ENCODE data around the gene PHLDB2.
A peak's percentile ranks its signal among the peaks of the same experiment; 100 is the strongest.

Gene PHLDB2

GRCh38 chr3:111884411-111885018, 25.4 kb downstream of the PHLDB2 start:
- no peak for DNase-seq

DNA sequence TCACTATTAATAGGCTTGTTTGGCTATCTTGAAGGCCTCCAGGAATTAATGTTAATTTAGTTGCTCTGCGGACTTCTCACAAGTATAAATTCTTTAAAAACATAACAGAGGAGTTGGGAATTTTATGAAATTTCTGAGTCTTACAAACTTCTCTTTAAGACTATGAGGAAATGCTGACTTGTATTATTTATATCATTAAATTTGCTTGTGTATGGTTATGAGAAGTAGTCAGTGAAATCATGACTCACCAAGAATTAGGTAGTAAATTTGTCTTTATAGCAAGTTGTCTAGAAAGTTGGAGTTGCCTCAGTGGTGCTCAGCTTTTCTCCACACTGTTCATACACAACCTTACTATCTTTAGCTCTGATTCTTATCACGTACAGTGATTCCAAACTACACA, 26.5 kb downstream of the PHLDB2 start:
- no peak for DNase-seq

DNA sequence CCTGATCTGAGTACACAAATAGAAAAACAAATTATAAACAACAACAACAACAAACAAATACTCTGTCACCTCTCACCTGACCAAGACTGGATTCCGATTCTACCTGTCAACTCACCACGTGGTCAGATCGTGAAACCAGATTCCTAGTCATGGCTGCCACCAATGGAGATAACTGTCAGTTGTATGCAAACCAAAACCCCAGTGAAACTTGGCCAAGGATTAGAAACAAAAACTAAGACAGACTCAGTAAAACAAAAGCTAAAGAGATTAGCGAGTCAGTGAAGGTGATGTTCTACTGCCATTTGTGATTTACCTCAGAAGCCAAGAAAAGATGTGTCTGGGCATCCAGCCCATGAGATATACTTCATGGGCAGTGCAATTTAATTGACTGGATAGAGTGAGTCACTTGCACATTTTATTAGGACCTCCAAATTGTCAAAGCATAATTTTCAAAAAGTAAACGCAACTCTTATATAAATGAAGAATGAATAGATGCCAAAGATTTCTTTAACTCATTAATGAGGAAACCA, 31.1 kb downstream of the PHLDB2 start:
- no peak for DNase-seq

GRCh38 chr3:111892070-111892469, 33.0 kb downstream of the PHLDB2 start:
- DNase-seq = no peak

DNA sequence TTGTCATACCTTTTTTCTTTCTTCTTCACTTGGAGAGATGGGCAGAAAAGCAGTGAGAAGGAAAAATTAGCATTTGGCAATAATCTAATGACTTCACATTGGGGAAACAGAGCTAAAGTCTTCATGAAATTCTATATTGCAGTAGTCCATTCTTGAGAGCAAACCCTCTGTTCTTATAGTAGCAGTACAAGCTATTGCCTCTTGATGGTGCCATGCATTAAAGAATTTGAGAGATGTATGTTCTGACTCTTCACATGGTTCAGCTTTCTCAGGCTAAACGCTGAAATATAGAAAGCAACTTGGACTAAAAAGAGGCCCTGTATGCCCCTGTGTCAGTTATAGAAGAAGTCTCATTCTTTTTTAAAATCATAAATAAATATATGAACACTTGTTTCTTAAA, 36.0 kb downstream of the PHLDB2 start:
- DNase-seq = no peak

DNA sequence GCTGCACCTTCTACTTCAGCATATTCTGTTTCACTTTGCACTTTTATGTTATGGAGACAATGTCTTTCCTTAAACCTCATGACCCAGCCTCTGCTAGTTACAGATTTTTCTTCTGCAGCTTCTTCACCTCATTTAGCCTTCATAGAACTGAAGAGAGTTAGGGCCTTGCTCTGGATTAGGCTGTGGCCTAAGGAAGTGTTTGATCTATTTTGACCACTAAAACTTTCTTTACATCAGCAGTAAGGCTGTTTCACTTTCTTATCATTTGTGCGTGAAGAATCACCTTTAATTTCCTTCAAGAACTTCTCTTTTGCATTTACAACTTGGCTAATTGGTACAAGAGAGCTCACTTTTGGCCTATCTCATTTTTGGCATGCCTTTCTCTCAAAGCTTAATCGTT, 40.9 kb downstream of the PHLDB2 start:
- no peak for DNase-seq

DNA sequence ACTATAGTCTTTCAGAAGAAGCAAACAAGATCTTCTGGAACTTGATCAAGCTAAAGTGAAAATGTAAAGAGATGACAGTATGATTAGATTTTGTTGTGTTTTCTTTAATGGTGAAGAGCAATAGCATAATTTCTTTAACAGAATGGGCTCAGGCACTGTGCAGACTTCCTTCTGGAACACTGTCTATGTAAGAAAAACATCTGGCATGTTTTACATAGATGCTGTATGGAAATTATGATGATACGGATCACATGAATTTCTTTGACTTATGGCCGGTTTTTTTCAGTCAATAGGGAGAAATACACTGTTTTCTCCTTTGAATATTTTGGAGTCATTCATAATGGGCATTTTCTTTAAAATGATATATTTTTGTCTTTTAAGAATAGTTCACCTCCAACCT, 42.6 kb downstream of the PHLDB2 start:
- no peak for DNase-seq

DNA sequence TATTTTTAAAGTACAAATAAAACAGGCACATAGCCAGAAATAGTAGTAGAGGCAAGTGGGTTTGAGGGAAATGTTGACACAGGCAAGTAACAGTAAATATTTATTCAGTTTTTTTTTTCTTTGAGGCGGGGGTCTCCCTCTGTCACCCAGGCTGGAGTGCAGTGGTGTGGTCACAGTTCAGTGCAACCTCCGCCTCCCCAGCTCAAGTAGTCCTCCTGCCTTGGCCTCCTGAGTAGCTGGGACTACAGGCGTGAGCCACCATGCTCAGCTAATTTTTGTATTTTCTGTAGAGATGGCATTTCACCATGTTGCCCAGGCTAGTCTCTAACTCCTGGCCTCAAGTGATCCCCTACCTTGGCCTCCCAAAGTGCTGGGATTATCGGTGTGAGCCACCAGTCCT, 43.5 kb downstream of the PHLDB2 start:
- DNase-seq = no peak

GRCh38 chr3:111903067-111903511, 44.0 kb downstream of the PHLDB2 start:
- peak; percentile 88 for DNase-seq

DNA sequence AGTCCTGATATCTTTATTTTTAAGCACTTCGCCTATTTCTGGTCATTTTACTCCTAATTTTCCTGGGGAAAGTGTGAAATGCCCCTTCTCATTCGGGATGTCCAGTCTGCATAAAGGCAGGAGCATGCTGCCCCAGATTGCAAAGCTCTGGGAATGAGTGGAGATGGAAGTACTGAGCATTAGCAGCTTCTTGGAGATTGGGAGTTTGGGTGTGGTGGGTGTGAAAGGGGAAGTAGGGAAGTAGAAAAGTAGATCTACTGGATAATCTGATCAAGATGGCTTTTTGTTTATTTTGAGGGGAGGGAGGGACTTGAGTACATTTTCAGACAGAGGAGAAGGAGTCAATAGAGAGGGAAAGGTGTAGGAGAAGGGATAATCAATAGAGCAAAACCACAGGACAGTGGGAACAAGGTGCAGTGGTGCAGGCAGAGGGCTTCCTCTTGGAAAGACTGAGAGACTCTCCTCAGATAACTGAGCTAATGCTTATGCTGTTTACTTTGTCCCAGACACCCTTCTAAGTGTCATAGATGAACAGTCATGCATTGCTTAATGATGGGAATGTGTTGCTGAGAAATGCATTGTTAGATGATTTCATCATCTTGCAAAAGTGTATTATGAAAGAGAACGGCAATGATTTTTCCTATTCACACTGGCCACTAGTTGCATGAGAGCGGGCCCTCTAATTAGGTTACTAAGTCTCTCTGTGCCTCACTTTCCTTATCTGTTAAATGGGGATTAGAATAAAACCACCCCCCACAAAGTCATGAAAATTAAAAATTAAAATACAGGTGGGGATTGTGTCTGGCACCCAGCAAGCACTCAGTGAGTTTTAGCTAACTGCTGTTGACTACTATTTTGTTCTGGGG, 45.5 kb downstream of the PHLDB2 start:
- DNase-seq = peak; percentile 99

DNA sequence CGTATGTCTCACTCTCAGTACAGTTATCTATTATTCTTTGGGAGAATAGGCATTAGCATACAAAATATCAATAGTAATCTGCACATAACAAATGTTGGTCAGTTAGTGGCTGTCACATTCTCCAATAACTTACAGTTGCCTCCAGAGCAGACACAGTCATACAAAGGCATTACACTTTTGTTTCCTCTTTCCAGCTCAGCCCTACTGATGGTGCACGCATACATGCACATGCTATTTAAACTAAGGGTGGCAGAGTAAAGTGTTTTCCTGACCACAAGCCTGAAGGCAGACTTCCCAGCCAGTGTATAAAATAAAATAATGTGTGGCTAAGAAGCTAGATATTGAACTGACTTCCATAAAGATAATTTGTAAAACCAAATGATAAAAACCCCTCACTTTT, 47.6 kb downstream of the PHLDB2 start:
- DNase-seq = no peak

GRCh38 chr3:111907151-111907550, 48.1 kb downstream of the PHLDB2 start:
- no peak for DNase-seq

- peak; percentile 71 for DNase-seq
Observed at GRCh38 chr3:111910806-111911205, 51.7 kb downstream of the PHLDB2 start.

GRCh38 chr3:111911446-111911845, 52.4 kb downstream of the PHLDB2 start:
- no peak for DNase-seq

DNA sequence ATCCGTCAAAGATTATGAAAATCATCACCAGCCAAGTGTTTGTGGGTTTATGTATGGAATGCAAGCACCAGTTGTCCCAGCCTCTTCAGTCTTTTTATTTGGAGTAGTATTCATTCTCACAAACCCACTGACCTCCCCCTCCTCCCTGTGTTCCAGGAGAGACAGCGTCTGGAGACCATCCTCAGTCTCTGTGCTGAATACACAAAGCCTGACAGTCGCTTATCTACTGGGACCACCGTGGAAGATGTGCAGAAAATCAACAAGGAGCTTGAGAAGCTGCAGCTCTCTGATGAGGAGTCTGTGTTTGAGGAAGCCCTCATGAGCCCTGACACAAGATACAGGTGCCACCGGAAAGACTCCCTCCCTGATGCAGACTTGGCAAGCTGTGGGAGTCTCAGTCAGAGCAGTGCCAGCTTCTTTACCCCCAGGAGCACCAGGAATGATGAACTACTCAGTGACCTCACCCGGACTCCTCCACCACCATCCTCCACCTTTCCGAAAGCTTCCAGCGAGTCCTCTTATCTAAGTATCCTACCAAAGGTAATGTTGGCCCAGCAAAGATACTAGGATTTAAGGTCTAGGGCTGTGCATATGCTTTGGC, 54.2 kb downstream of the PHLDB2 start:
- peak; percentile 25 for DNase-seq

DNA sequence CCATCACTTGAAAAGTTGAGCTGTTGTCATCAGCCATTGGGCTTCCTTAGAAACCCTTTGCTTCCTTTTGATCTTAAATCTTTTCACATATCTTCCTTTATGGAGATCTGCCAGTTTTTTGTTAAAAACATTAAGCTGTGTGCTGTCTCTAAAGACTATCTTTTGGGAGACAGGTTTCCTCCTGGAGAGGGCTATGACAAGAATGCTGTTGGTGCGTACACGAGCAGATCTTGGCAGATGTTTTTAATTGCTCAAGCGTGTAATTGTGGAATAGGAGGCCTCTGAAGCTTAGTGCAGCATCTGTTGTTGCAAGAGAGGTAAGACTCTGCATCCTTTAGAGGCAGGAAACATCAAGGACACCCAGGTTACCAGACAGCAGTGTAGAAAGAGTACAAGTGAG, 56.8 kb downstream of the PHLDB2 start:
- peak; percentile 61 for DNase-seq

- peak; percentile 57 for DNase-seq
Observed at GRCh38 chr3:111917300-111917699, 58.2 kb downstream of the PHLDB2 start.

- no peak for DNase-seq
Observed at GRCh38 chr3:111919370-111920065, 60.5 kb downstream of the PHLDB2 start.

GRCh38 chr3:111921181-111921580, 62.1 kb downstream of the PHLDB2 start:
- DNase-seq = no peak

DNA sequence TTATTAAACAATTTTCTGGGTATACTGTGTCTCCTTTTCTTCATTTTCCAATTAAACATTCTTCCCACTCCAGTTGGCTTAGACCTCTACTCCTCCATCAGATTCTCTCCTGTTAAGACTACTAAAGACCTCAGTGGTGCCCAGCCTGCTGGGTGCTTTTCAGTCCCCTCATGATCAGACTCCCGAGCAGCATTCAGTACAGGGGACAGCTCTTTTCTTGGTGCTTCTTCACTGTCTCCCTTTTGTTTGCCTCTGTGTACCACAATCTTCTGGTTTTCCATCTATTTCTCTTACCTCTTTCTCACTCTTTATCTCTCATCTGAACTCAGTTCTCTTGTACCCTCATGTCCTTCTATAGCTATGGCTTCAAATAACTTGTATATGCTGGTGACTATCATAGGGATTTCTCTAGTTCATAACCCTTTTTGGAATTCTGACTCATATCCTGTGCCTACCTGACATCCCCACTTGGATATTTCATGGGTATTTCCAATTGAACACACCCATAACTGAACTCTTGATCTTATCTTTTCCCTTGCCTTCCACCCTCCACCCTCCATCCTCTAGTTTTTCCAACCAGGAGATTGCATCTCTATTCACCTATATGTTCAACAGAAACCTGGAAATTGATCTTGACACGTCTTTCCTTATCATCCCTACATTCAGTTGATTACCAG, 64.2 kb downstream of the PHLDB2 start:
- peak; percentile 18 for DNase-seq

DNA sequence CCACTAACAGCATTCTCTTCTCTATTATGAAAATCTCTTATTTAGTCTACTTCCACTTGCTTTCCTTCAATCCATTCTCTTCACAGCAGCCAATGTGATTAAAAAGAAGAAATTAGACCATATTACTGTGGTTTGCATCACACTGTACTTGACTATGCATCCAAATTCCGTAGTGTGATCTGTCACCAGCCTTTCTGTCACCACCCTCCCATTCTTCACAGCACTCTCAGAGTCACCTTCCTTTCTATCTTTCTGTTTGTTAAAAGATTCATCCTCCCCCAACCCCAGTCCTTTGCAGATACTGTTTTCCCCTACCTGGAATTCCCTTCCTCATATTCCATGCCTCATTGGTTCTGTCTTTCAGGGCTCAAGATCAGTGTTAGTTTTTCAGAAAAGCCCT, 64.7 kb downstream of the PHLDB2 start:
- DNase-seq = no peak

GRCh38 chr3:111924283-111924682, 65.2 kb downstream of the PHLDB2 start:
- no peak for DNase-seq

GRCh38 chr3:111926266-111926676, 67.2 kb downstream of the PHLDB2 start:
- no peak for DNase-seq
